SK-N-SH treated with all-trans-retinoic acid at 6 μM for 48 hours (cell line): ENCODE measurements around the gene NAA15.

Experiments
- ATAC-seq: fragments of 200-7000 bp; cut with Tn5 transposase; 3 replicates; pipeline ENCODE4 v1.9.1; 2020; ENCODE audit warnings: mild to moderate bottlenecking, moderate library complexity
- ARNTL ChIP-seq: fragments of 450-650 bp; formaldehyde crosslinking; IDR thresholded peaks from 2 replicates; pipeline ENCODE4 v1.5.0; 2020; ENCODE audit warnings: low read depth, mild to moderate bottlenecking, moderate library complexity, borderline replicate concordance
- BACH2 ChIP-seq: fragments of 250-450 bp; sonication (Bioruptor Pico); IDR thresholded peaks from 2 replicates; pipeline ENCODE4 v1.9.0; 2021; ENCODE audit warnings: mild to moderate bottlenecking, borderline replicate concordance
- CREB5 ChIP-seq: fragments of 250-450 bp; sonication (Bioruptor Pico); IDR thresholded peaks from 2 replicates; pipeline ENCODE4 v1.5.1; 2020; ENCODE audit warnings: low read depth, mild to moderate bottlenecking, moderate library complexity
- CSDC2 ChIP-seq: fragments of 250-450 bp; sonication (Bioruptor Pico); IDR thresholded peaks from 2 replicates; pipeline ENCODE4 v1.5.0; 2020; ENCODE audit warnings: mild to moderate bottlenecking, moderate library complexity
- CSRNP3 ChIP-seq: fragments of 250-450 bp; sonication (Bioruptor Pico); IDR thresholded peaks from 2 replicates; pipeline ENCODE4 v1.5.1; 2021; ENCODE audit warnings: mild to moderate bottlenecking, moderate library complexity
- ESRRG ChIP-seq: fragments of 250-450 bp; sonication (Bioruptor Pico); IDR thresholded peaks from 2 replicates; pipeline ENCODE4 v1.6.1; 2021; ENCODE audit warnings: mild to moderate bottlenecking
- GLIS3 ChIP-seq: fragments of 250-450 bp; sonication (Bioruptor Pico); IDR thresholded peaks from 2 replicates; pipeline ENCODE4 v1.5.0; 2020; ENCODE audit warnings: mild to moderate bottlenecking, moderate library complexity
- OSR1 ChIP-seq: fragments of 250-450 bp; sonication (Bioruptor Pico); IDR thresholded peaks from 2 replicates; pipeline ENCODE4 v1.8.0; 2022; ENCODE audit warnings: moderate library complexity, mild to moderate bottlenecking, inconsistent platforms
- POU6F1 ChIP-seq: fragments of 250-450 bp; sonication (Bioruptor Pico); IDR thresholded peaks from 2 replicates; pipeline ENCODE4 v1.8.0; 2021; ENCODE audit warnings: low read depth, mild to moderate bottlenecking, moderate library complexity, borderline replicate concordance
- PPARA ChIP-seq: fragments of 250-450 bp; sonication (Bioruptor Pico); IDR thresholded peaks from 2 replicates; pipeline ENCODE4 v1.5.0; 2020; ENCODE audit warnings: mild to moderate bottlenecking, borderline replicate concordance
- RARB ChIP-seq: fragments of 250-450 bp; sonication (Bioruptor Pico); IDR thresholded peaks from 2 replicates; pipeline ENCODE4 v1.8.0; 2021; ENCODE audit warnings: mild to moderate bottlenecking, moderate library complexity
- SNAI2 ChIP-seq: fragments of 250-450 bp; sonication (Bioruptor Pico); IDR thresholded peaks from 2 replicates; pipeline ENCODE4 v1.5.0; 2020; ENCODE audit warnings: mild to moderate bottlenecking, moderate library complexity
- TCF4 ChIP-seq: fragments of 250-450 bp; sonication (Bioruptor Pico); IDR thresholded peaks from 2 replicates; pipeline ENCODE4 v1.8.0; 2021; ENCODE audit warnings: mild to moderate bottlenecking, moderate library complexity, borderline replicate concordance
- TOX ChIP-seq: fragments of 250-450 bp; sonication (Bioruptor Pico); IDR thresholded peaks from 2 replicates; pipeline ENCODE4 v1.8.0; 2021; ENCODE audit warnings: mild to moderate bottlenecking, moderate library complexity, borderline replicate concordance
- TSHZ2 ChIP-seq: fragments of 250-450 bp; sonication (Bioruptor Pico); IDR thresholded peaks from 2 replicates; pipeline ENCODE4 v1.5.0; 2020; ENCODE audit warnings: mild to moderate bottlenecking, moderate library complexity
- ZC3H10 ChIP-seq: fragments of 250-450 bp; sonication (Bioruptor Pico); IDR thresholded peaks from 2 replicates; pipeline ENCODE4 v1.5.1; 2021; ENCODE audit warnings: mild to moderate bottlenecking, moderate library complexity
- ZFP3 ChIP-seq: fragments of 250-450 bp; sonication (Bioruptor Pico); IDR thresholded peaks from 2 replicates; pipeline ENCODE4 v1.5.0; 2020; ENCODE audit warnings: mild to moderate bottlenecking, moderate library complexity
- ZFP30 ChIP-seq: fragments of 450-650 bp; formaldehyde crosslinking; IDR thresholded peaks from 2 replicates; pipeline ENCODE4 v1.5.0; 2022; ENCODE audit warnings: mild to moderate bottlenecking, moderate library complexity
- ZNF565 ChIP-seq: fragments of 450-650 bp; formaldehyde crosslinking; conservative IDR thresholded peaks from 2 replicates; pipeline ENCODE4 v1.5.0; 2020; ENCODE audit warnings: low read depth, mild to moderate bottlenecking, moderate library complexity
- ZNF70 ChIP-seq: fragments of 450-650 bp; formaldehyde crosslinking; IDR thresholded peaks from 2 replicates; pipeline ENCODE4 v1.5.0; 2020; ENCODE audit warnings: mild to moderate bottlenecking, moderate library complexity
- ZNF8 ChIP-seq: fragments of 450-650 bp; formaldehyde crosslinking; IDR thresholded peaks from 2 replicates; pipeline ENCODE4 v1.5.0; 2020; ENCODE audit warnings: mild to moderate bottlenecking, moderate library complexity

Gene NAA15

GRCh38 chr4:139279760-139280620 lies 21.3 kb upstream of the NAA15 start, which contains the start of gene MGARP:
TSS of gene MGARP (minus strand) at chr4:139280225. CDS start at chr4:139280158, 67 bp downstream.
- TF ChIP-seq TCF4 (CRISPR knock-in tag), result no peak
- no peak for TF ChIP-seq ZNF70
- no peak for TF ChIP-seq ZNF565 (CRISPR knock-in tag)
- TF ChIP-seq BACH2 (CRISPR knock-in tag), result no peak
- ATAC-seq, result peak; percentile 75

GRCh38 chr4:139282065-139282720 lies 19.1 kb upstream of the NAA15 start:
- peak; percentile 62 for ATAC-seq
- TF ChIP-seq TCF4 (CRISPR knock-in tag), result no peak
- TF ChIP-seq OSR1 (CRISPR knock-in tag), result no peak
- no peak for TF ChIP-seq TSHZ2 (CRISPR knock-in tag)
- no peak for TF ChIP-seq RARB
- no peak for TF ChIP-seq ZFP30 (CRISPR knock-in tag)
- TF ChIP-seq POU6F1 (CRISPR knock-in tag), result no peak
- TF ChIP-seq TOX (CRISPR knock-in tag), result no peak
- no peak for TF ChIP-seq ZNF565 (CRISPR knock-in tag)
- no peak for TF ChIP-seq SNAI2
- no peak for TF ChIP-seq PPARA
- TF ChIP-seq ZNF70, result no peak
- no peak for TF ChIP-seq BACH2 (CRISPR knock-in tag)
- no peak for TF ChIP-seq ESRRG (CRISPR knock-in tag)
- TF ChIP-seq CSDC2, result no peak
- no peak for TF ChIP-seq ZNF8
- TF ChIP-seq ZC3H10 (CRISPR knock-in tag), result no peak
- TF ChIP-seq CREB5 (CRISPR knock-in tag), result no peak

GRCh38 chr4:139282721-139283075 lies 18.6 kb upstream of the NAA15 start:
- peak; percentile 6; the same call in 2 of the 3 replicates for ATAC-seq
- TF ChIP-seq TSHZ2 (CRISPR knock-in tag) (no peak), PPARA (no peak), OSR1 (CRISPR knock-in tag) (no peak), CREB5 (CRISPR knock-in tag) (no peak), ZFP3 (CRISPR knock-in tag) (no peak), ZNF70 (no peak), TOX (CRISPR knock-in tag) (no peak), ZNF8 (no peak), ZFP30 (CRISPR knock-in tag) (no peak), POU6F1 (CRISPR knock-in tag) (no peak), ZNF565 (CRISPR knock-in tag) (no peak), ESRRG (CRISPR knock-in tag) (no peak), GLIS3 (CRISPR knock-in tag) (no peak), CSRNP3 (no peak), ARNTL (no peak), RARB (no peak), ZC3H10 (CRISPR knock-in tag) (no peak), SNAI2 (no peak)
